HS-5 (cell line): ENCODE data around the gene PRR22.
A peak's percentile ranks its signal among the peaks of the same experiment; 100 is the strongest.

Source experiments
- DNase-seq: peaks from one replicate; pipeline ENCODE4 v3.0.0-alpha.2; 2012; ENCODE audit warnings: low read depth

PRR22 gene

DNA sequence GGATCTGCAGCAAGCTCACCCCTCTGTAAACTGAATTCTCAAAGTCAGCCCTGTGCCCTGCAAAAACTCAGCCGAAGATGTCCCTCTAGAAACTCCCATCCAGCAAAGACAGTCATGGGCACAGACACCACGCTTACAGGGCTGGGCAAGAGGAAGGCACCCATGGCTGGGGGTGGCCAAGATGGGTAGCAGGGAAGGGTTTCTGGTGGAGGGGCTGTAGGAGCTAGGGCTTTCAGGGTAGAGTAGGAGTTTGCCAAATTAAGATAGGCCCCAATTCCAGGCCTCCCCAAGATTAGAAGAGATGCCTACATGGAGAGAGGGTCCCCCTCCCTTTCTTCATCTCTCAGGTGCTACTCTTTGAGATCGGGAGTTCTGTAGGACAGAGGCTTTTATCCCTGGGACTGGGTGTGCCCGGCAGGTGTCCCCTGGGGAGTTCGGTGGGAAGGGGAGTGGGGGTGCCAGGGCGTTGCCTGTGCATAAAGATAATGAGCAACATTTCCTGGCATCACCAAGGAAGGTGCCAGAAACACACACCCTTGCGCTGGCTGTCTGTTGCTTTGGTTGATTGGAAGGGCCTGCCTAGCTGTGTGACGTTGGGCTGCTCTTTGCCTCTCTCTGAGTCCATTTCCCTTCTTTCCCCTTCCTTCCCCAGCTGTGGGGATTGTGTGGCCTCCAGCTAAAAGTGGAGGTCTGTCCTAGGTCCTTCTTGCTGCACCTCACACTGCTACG is 29.7 kb upstream of the PRR22 start:
- no peak for DNase-seq

DNA sequence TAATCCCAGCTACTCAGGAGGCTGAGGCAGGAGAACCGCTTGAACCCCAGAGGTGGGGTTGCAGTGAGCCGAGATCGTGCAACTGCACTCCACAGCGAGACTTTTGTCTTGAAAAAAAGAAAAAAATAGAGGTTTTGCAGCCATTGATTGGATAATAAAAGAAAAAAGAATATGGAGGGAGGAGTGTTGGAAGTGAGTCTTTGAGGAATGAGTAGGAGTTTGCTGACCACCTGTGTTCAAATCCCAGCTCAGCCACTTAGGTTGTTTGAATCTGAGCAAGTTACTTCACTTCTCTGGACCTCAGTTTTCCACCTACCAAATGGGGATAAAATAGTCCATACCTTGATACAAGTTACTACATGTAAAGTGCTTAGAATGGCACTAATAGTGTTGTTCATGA is 26.6 kb upstream of the PRR22 start:
- DNase-seq: no peak

DNA sequence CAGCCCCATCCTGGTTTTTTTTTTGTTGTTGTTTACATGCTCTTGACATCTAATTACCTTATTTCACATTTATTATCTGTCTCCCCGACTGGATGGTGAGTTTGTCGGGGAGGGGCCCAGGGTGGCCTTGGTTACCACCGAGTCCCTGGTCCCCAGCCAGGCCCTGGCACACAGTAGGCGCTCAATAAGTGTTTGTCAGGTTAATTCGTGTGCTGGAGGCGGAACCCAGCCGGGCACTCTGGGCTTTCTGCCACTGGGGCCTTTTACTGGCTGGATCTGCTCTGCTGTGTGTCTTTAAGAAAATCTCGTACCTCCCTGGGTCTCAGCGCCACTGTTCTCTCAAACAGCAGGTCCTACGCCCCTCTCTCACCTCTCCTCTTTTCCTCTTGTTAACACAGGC is 24.9 kb upstream of the PRR22 start:
- no peak for DNase-seq

DNA sequence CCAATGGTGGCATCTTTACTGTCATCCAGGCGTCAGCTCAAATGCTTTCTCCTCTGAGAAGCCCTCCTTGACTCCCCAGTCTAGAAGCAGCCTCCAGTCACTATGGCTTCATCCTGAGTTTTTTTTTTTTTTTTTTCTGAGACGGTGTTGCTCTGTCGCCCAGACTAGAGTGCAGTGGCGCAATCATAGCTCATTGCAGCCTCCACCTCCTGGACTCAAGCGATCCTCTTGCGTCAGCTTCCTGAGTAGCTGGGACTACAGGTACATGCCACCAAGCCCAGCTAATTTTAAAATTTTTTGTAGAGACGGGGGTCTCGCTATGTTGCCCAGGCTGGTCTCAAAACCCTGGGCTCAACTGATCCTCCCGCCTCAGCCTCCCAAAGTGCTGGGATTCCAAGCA is 24.5 kb upstream of the PRR22 start:
- no peak for DNase-seq

DNA sequence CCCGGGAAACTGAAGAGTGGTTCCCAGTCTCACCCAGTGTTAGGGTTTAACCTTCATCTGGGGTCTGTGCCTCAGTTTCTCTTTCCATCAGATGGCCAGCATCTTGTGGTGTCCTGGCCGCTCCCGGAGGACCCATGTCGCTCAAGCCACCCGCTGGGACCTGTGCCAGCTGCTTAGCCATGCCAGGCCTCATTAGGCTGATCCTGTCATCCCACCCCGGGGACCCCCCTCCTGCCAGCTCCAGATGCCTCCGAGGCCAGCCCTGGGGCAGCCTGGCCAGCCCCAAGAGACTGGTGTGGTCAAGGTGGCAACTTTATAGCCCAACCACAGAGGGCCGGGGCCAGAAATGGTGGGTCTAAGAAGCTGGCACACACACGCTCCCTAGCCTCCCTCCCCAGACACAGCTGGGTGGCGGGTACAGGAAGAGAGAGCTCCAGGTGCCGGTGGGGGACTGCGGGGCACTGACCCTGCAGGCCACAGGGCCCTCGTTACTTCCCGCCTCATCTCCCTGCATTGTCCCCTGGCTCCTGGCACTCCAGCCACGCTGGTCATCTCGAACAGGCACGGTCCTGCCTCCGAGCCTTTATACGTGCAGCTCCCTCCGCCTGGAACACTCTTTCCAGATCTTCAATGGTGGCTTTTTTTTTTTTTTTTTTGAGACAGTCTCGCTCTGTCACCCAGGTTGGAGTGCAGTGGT is 23.7 kb upstream of the PRR22 start:
- no peak for DNase-seq

DNA sequence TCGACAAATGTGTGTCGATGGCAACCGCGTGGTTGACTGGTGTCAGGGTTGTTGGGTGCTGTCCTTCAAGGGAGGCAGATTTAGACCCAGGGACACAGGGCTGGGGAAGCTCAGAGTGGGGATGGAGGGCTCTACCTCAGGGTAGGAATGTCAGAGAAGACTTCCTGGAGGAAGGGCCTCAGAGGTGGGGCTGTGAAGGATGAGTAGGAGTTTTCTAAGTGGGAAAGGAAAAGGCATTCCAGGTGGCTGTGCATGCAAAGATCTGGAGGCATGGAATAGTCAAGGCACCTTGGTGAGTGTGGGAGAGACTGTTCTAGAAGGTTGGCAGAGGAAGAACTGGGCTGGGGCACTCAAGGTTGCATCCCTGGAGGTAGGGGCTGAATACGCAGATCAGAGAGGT is 22.4 kb upstream of the PRR22 start:
- DNase-seq: no peak

DNA sequence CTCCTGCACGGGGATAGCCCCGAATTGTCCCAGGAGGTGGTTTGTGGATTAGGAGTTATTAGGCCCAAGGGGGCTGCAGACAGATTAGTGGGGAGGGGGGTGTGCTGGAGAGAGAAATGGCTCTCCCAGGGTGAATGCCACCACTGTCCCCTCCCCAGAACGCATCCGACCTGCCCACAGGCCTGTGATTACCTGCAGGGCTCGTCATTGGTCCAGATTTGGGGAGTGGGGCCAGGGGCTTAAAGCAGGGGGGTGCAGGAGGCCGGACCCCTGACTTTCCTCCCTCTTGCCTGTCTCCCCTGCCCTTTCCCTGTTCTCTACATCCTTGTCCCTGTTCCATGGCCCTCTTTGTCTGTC is 21.6 kb upstream of the PRR22 start:
- DNase-seq: no peak

DNA sequence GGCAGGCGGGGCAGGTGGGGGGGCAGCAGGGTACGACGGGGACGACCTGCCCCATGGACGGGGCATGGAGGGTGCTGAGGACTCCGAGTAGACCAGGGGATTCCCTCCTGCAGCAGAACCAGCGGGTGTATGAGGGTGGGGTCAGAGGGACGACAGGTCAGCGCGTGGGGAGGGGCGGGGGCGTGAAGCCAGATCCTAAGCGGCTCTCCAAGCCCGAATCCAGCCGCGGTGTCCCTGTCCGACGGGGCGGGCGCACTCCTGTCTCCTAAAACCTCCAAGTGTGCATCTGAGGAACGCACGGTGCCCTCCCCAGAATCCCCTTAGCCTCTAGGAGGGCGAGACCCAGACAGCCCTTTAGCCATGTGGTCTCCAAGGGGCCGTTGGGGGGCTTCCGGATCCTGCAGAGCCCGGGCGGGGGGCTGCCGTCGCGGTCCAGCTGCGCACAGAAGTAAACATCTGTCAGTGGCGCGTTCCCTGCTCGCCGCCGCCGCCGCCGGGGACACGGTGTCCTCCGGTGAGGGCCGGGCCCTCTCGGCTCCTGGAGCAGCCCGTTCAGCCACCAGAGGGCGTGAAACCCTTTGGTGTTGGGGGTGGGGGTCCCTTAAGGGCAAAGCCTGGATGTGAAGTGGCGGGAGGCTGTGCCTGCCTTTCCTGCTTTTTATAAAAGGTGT is 21.1 kb upstream of the PRR22 start:
- no peak for DNase-seq

DNA sequence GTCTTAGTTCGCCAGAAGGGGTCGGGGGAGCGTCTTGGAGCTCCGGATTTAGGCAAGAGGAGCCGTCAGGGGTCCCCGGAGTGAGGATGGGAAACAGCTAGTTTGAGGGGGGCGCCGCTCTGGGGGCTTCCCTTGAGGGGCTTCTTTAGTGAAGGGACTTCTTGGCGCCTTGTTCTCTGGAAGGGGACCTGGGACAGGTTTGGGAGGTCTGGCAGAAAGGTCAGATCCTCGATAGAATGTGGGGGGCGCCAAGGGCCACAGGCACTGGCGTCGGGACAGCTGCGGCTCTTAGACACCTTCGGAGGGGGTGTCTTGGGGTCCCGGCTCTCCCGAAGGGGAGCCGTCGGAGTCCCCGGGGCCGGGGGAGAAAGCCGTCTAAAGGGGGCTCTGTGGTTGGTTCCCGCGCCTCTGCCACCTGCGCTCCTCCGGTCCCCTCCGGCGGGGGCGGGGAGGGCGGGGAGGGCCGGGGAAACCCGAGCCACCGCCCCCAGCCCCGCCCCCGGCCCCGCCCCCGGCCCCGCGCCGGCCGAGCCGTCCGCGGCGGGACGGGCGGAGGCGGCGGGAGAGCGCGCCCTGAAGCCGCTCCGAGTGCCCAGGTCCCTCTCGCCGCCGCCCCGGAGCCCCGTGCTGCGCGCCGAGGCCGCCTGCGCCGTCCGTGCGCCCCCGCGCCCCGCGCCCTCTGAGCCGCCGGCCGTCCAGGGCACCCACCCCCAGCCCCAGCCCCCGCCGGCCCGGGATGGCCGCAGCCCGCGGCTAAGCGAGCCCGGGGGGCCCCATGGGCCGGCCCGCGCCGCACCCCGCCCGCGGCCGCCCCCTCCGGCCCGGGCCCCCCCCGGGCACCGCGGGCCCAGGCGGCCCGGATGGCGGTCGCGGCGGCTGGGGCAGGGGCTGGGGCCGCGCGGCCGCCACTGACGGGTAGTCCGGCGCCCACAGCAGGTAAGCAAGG is 20.2 kb upstream of the PRR22 start, which contains the start of gene NRTN:
NRTN (plus strand) TSS at position 552 of the 946 bp plus-strand sequence. CDS start 19,099 bp downstream, outside the sequence.
- DNase-seq: no peak

DNA sequence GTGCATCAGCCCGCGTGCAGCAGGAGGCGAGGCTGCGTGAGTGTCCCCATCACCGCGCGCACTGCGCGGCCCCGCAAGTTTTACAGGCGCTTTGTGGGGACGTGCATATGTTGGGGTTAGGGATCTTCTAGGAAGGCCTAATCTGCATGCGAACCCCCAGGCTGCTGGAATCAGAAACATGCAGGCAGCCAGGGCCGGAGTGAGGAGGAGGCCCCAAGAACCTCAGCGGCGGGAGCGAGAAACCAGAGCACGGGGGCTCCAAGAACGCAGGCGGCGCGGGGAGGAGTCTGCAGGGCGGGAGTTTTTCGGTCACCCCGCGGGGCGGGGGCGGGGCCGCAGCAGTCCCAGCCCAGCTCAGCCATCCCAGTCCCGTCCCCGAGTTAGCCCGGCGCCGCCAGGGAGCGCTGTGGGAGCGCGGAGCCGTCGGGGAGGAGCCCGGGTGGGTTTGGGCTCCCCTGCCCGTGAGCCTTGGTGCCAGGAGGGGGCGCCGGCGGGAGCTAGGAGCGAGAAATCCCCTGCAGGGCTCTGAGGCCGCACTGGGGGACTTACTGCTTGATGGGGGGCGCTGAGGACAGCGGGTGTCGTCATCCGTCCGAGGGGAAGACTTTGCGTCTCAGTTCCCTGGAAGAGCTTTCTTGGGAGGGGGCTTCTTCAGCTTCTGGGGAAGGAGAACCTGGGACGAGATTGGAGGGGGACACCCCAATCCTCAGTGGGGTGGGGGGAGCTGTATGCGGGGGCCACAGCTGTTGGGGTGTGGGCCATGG is 19.4 kb upstream of the PRR22 start:
- peak; percentile 31 for DNase-seq

DNA sequence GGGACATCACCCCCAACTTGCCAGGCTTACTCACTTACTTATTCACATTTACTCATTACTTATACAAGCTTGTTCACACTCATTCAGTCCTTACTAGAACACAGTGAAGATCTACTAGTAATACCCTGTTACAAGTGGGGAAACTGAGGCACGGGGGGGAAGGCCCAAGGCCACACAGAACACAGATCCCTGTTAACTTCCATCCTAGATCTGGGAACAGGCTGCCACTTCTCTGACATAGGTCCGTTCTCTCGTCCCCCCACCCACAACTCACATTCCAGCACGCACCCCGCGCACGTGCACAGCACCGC is 18.9 kb upstream of the PRR22 start:
- DNase-seq: no peak

DNA sequence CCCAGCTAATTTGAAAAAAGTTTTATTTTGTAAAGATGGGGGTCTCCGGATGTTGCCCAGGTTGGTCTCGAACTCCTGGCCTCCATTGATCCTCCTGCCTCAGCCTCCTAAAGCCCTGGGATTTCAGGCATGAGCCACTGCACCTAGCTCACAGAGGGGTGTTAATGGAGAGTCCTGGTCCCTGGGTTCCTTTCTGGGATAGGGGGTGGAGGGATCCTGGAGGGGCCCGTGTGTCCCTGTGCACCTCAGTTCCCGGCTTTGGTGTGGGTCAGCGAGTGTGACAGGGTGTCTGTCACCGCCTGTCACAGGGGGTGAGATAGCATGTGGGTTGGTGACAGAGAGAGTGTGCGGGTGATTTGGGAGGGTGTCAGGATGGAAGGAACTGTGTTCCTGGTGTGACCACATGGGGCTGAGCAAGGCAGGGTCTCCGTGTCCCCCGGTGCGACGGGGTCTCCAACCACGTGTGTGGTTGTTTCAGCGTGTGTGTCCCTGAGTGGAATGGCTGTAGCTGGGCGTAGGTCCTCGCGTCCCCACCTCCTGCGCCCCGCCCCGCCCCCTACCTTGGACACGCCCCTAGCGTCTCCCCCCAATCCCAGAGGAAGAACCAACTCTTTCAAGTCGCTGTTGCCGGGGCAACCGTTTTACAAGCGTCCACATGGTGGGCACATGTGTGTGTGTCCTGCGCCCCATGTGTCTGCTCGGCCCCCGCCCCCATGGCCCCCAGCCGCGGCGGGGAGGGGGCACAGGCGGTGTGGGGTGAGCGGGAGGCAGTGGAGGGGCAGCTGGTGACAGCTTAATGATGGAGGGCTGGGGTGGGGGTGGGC is 17.5 kb upstream of the PRR22 start:
- DNase-seq: no peak

DNA sequence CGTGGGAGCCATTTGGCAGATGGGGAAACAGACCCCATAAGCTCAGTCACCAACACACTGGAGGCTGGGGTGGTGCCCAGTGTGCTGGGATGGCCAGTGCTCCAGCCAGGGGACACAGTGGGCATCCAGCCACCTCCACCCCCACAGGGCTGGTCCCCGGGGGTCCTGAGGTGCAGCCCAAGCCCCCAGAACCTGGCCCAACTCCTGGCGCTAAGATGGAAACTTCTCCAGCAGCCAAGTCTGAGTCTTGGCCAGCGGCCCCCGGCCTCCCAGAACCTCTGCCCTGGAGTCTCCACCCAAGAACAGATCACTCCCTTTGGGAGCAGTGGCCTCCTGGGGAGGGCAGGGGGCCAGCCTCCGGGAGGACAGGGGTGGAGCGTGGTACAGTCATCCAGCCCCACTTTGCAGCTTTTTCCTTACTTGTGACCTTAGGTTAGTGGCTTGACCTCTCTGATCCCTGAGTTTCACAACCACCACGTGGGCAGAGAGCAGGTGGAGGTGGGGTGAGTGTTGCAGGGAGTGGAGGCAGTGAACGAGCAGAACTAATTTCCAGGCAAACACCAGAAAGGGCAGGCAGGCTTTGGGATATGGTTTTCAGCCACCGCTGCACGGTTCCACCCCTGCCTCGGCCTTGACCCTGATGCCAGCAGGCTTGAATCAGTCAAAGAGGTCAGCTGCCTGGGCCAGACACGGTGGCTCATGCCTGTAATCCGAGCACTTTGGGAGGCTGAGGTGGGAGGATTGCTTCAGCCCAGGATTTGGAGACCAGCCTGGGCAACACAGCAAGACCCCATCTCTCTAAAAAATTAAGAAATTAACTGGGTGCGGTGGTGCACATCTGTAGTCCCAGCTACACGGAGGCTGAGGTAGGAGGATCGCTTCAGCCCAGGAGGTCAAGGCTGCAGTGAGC is 16.1 kb upstream of the PRR22 start:
- DNase-seq: no peak

DNA sequence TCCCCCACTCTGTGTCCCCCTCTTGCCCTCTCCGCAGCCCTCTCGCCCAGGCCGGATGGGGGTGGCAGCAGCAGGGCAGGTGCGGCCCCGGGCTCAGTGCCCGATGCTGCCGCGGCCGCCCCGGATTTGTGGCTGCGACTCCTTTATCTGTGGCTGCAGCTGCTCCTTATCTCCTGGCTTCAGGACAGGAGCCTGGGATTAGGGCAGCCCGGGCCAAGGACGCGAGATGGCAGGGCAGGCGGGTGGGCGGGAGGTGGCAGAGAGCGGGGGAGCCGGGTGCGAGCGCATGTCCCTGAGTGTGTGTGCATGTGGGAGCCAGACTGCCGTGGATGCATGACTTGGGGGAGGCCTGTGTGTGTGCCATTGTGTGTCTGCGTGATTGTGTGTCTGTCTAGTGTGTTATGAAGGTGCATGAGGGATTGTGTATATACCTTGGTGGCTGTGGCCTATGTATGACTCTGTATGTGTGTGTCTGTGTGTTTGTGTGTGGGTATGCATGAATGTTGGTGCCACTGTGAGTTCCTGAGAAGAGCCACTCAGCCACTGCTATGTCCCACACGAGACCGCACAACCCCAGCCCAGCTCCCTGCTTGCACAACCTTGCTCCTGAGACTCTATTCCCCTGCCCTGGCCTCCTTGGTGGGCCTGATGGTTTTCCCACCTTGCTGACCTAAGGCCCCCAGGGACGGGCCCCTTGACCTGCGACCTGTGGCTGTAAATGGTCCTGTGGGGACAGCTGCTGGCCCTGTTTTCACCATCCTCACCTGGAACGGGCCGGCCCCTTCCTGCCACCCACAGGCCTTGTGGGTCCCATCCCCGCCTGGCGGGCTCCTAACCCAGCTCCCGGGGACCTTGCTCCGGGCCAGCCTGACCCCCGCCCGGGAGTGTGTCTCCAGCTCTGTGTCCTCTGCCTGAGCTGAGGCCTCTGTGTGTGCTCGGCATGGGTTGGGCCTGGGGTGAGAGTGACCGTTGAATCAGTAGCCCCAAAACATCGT is 15.0 kb upstream of the PRR22 start:
- no peak for DNase-seq

DNA sequence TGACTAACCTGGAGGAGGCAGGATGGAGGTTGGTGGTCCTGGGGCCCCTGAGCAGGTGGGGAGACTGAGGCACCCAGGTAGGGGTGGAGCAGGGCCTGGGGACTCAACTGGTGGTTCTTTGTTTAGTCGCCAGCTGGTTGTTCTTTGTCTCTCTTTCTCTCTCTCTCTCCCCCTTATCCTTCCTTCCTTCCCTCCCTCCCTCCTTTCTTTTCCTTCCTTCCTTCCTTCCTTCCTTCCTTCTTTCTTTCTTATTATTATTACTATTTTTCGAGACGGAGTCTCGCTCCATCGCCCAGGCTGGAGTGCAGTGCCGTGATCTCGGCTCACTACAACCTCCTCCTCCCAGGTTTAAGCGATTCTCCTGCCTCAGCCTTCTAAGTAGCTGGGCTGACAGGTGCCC is 13.7 kb upstream of the PRR22 start:
- DNase-seq: no peak

DNA sequence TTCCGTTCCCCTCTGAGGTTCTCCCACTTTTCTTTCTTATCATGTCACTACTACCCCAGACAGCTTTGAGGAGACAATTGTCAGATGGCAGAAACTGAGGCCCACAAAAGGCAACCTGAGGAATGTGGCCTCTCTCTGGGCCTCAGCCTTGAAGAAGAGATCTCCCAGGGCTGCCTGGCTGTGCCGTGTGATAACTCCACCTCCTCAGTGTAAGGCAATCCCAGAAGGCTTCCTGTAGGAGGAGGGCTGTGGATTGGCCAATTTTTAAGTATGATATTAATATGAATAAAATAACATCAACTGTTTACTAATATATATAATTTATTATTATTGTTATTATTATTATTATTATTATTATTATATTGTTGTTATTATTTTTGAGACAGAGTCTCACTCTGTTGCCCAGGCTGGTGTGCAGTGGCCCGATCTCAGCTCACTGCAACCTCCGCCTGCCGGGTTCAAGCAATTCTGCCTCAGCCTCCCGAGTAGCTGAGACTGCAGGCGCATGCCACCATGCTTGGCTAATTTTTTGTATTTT is 10.9 kb upstream of the PRR22 start:
- no peak for DNase-seq

DNA sequence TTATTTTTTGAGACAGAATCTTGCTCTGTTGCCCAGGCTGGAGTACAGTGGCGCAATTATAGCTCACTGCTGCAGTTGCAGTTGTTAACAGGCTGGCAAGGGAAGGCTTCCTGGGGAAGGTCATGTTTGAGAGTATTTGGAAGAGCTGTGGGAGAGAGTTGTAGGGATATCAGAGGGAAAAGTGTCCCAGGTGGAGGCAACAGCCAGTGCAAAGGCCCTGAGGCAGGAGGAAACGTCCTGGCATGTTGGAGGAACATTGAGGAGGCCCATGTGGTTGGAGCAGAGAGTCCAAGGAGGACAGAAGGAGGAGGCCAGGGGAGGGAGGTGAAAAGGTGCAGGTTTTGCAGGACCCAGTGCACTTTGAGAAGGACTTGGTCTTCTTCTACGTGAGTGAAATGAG is 8.6 kb upstream of the PRR22 start:
- DNase-seq: no peak

DNA sequence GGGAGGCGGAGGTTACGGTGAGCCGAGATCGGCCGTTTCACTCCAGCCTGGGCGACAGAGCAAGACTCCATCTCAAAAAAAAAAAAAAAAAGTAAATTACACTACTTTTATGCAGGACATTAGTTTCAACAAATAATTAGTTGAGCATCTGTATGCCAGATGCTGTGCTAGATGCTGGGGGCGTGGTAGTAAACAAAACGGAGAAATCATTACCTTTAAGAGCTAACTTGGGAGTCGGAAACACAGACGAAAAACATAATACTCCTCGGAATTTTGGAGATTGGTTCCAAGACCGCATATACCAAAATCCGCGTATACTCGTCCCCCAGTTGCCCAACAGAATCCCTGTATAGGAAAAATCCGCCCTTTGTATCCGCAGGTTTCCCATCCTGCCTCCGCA is 7.7 kb upstream of the PRR22 start:
- no peak for DNase-seq
